HG02623 (cell line): ENCODE measurements around the gene CFAP300.
A peak's percentile ranks its signal among the peaks of the same experiment; 100 is the strongest.

Source experiments
- ATAC-seq: cut with Tn5 transposase; IDR thresholded peaks from one replicate; pipeline ENCODE4 v1.9.1; 2021; ENCODE audit warnings: moderate library complexity; ENCODE audit not compliant: unreplicated experiment

The CFAP300 gene

GRCh38 chr11:102071497-102072472, 24.5 kb downstream of the CFAP300 start:
- ATAC-seq, result no peak

- no peak for ATAC-seq
Observed at GRCh38 chr11:102073253-102073652, 26.0 kb downstream of the CFAP300 start.

GRCh38 chr11:102079625-102080024, 32.4 kb downstream of the CFAP300 start:
- no peak for ATAC-seq

DNA sequence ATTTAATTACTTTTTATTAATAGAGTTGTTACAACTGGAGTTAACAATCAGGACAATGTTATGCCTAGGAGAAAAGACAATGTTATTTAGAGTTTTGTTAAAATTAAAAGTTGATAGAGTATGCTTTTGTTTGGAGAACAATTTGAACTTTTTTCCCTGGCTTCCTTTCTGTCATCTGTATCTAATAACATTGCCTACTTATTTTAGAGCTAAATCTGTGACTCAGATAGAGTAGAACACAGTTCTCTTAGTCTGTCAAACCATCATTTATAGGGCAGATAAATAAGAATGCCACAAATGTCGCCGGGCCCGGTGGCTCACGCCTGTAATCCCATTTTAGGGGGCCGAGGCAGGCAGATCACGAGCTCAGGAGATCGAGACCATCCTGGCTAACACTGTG, 34.1 kb downstream of the CFAP300 start:
- no peak for ATAC-seq

DNA sequence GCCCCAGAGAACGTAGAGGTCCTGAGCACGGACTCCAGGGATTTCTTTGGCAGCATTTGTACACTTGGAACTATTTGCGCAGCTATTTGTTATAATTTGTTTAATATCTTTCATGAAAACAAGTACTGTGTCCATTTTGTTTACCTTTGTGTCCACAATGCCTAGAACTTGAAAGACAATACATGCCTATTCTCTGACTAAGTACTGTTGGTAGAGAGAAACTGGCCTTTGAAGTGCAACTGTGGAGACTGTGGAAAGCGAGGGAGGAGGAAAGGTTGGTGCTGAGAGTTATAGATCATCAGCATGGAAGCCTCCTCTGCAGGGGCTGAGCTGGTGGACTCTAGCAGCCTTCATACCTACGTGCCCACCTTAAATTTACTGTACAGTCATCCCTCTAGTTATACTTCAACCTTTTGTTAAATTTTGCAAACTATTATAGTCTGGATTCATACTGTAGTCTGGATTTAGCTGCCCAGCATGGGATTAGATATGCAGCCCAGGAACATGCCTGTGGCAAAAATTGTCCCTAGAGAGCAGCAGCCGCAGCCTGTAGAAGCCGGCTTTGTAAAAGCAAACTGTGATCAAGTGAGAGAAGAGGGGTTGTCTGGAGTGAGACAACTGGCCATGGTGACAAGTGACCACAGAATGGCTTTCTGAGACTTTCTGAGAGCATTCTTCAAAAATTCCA, 38.8 kb downstream of the CFAP300 start:
- no peak for ATAC-seq

- no peak for ATAC-seq
Observed at GRCh38 chr11:102097186-102097585, 49.9 kb downstream of the CFAP300 start.

DNA sequence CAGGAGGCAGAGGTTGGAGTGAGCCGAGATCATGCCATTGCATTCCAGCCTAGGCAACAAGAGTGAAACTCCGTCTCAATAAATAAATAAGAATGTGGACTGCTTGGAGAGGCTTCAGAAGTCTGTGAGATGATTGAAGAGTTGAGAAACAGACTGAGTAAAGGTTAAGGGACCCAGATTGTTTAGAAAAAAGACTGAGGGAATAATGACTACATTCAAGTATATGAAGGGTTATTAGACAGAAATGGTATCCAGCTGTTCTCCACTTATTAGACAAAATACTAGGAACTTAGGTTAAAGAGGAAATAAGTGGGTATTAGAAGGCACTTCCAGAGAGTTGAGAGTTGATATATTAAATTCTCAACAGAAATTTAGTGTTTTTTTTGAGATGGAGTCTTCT, 52.5 kb downstream of the CFAP300 start:
- no peak for ATAC-seq

DNA sequence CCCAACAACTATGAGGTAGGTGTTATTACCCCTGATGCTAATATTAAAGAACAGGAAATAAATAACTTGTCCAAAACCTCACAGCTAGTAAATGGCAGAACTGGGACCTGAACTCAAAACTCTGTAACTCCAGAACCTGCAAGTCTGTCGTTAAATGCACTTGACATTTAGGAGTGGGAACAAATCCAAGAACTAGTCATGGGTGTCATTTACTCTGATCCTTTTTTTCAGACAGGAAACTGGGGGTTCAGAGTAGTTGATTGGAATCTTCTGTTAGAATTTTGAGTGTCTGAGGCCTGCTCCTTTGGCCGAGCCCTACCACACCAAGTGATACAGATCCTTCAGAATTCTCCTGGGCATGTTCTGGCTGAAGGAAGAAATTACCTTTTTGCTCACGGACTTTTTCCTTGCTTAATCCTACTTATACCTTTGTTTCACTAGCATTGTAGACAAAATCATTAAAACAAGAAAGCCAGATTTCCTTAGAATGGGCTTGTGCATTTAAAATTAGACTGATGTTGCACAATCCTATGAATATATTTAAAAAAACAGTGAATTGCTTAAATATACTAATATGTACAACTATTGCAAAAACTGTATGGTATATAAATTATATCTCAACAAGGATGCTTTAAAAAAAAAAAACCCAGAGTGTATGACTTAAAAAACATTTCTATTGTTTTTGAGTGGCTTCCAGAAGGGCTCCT, 61.6 kb downstream of the CFAP300 start:
- ATAC-seq, result no peak

DNA sequence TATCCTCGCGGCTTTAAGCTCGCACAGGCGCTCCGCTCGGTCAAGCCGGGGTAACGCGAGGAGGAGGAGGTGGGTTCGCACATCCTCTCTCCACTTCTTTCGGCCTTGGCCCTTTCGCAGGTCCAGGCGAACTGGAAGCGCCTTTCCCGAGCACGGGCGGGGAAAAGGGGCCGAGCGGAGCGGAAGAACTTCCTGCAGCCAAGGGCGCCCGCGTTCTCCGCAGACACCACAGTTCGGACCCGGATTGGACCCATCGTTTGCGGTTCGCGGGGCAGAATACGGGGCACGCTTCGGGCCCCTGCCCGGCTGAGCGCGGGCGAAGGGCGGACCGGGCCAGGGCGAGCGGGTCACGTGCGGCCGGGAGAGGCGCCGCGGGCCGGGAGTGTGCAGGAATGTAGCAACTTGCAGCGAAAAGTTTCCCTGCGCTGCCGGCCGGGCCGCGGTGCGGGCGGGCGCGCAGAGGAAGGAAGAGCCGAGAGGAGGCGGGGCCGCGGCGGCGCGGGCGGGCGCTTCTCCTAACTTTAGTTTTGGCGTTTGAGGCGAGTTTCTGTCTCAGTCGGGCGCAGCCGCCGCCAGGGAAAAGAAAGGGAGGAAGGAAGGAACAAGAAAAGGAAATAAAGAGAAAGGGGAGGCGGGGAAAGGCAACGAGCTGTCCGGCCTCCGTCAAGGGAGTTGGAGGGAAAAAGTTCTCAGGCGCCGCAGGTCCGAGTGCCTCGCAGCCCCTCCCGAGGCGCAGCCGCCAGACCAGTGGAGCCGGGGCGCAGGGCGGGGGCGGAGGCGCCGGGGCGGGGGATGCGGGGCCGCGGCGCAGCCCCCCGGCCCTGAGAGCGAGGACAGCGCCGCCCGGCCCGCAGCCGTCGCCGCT, 62.9 kb downstream of the CFAP300 start, which contains the start of gene YAP1:
TSS of gene YAP1 (plus strand) at position 552 of the 865 bp plus-strand sequence. CDS start 402 bp downstream, outside the sequence.
- peak; percentile 85 for ATAC-seq

DNA sequence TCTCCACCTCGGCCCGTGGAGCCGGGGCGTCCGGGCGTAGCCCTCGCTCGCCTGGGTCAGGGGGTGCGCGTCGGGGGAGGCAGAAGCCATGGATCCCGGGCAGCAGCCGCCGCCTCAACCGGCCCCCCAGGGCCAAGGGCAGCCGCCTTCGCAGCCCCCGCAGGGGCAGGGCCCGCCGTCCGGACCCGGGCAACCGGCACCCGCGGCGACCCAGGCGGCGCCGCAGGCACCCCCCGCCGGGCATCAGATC, 63.4 kb downstream of the CFAP300 start:
- no peak for ATAC-seq

DNA sequence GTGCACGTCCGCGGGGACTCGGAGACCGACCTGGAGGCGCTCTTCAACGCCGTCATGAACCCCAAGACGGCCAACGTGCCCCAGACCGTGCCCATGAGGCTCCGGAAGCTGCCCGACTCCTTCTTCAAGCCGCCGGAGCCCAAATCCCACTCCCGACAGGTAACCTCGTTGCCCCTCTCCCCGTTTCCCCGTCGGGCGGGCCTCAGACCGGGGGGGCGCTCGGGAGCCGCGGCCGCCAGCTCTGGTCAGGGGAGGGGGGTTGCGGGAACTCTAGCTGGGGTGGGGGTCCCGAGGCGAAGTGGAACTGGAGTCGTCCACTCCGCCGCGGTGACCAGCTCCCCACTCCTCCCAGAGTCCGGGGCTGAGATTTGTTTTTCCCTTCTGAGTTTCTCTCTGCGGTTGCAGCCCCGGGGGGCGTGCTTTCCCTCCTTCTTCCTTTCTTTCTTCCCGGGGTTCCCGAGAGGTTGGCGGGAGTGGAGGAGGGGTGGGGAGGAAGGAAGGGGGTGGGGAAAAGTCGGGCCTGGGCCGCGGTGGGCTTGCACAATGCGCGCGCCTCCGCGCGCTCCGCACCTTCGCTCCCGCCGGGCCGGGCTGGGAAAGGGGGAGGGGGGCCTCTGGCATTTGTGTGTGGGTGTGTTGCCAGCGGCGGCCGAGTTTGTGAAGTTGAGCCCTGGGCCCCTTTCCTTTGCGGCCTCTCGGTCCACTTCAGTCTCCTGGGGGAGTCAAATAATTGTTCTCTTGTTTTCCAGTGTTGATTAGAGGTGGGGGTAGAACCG, 64.0 kb downstream of the CFAP300 start:
- no peak for ATAC-seq

- no peak for ATAC-seq
Observed at GRCh38 chr11:102111787-102112508, 64.7 kb downstream of the CFAP300 start.

DNA sequence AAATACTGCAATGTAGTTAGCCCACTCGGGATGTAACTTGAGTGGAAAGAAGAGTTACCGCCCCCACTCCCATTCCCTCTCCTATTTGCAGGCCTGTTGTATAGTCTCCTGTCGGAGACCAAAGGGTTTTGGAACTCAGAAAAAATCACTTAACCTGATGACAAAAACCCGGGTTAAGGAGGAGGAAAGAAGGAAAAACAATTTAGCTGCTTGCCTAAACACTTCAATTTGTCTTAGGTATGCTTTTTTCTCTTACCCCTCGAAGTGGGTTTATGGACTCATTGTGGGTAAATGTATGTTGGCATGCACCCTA, 65.2 kb downstream of the CFAP300 start:
- no peak for ATAC-seq

GRCh38 chr11:102114032-102114431, 66.8 kb downstream of the CFAP300 start:
- ATAC-seq, result no peak

DNA sequence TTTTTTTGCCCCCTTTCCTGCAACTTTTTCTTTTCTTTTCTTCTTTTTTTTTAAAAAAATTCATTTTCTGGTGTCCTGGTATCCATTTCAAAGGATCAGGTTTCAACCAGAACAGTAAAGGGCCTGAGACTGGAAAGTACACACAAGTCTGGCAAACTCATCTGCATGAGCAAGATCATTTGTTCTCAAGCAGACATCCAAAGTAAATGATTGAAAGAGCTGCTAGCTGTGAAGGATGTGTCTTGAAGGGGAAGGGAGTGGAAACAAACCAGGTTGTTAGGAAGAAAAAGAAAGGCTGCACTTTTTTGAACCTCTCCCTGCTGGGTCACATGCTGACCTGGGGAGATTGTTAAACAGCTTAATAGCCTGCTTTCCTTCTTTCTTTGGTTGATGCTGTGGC, 68.3 kb downstream of the CFAP300 start:
- ATAC-seq, result no peak

GRCh38 chr11:102116453-102117205, 69.4 kb downstream of the CFAP300 start:
- no peak for ATAC-seq

DNA sequence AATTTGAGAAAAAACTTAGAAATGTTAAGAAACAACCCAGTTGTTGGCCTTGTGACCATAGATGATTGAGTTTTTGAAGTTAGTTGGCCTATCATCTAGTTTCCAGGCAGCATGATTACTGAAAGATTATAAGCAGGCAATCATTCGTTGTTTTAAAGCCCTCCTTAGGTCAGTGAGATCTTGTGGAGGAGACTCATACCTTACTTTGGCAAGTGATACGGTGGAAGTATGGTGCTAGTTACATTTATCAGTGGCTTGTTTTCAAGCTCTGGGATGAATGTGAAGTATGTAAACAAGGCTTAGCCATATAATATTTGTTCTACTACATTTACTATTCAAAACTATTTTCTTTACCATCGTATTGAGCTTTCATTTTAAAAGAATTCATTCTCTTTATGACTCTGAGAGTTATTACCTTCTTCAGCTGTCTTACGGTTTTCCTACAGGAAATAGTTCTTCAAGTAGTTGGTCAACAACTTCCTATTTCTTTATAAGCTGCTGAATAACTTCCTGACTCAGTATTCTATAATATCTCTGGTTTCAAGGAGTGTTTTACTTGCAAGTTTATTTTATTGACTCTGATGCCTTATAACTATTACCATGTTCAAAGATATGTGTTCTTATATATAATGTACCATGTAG, 70.4 kb downstream of the CFAP300 start:
- ATAC-seq, result no peak

GRCh38 chr11:102118937-102119336, 71.7 kb downstream of the CFAP300 start:
- no peak for ATAC-seq
